ENCODE results near the gene KIAA1958.

- TF ChIP-seq CTCF (IDR thresholded peaks at IDR 0.05) (no peak), POLR2A (IDR thresholded peaks at IDR 0.05) (no peak)
These were observed 40.3 kb downstream of the KIAA1958 start for GRCh38 chr9:112526973-112527372.

All from esophagus squamous epithelium (tissue), 4 donors.